ENCODE measurements around the gene PANK1.

Gene PANK1

GRCh38 chr10:89536013-89536354 lies 109.1 kb downstream of the PANK1 start:
- H3K4me3 ChIP-seq (IDR thresholded peaks at IDR 0.05; ENCODE audit: insufficient read depth, low read depth, low read length), result no peak overlapping the region
- H3K27me3 ChIP-seq (ENCODE audit: insufficient read depth, low read depth), result no peaks in the 10 kb centered on the region
- no peaks in the 10 kb centered on the region for H3K4me1 ChIP-seq (ENCODE audit: low read depth, poor library complexity, severe bottlenecking)
- no peak overlapping the region for H3K4me2 ChIP-seq
- H4K20me1 ChIP-seq (ENCODE audit: insufficient read depth), result no peaks in the 10 kb centered on the region
- TF ChIP-seq CTCF (conservative IDR thresholded peaks at IDR 0.05; ENCODE audit: low read depth, low read length), result no peak
- no peak overlapping the region for H2AFZ ChIP-seq (ENCODE audit: low read depth)
- H3K9ac ChIP-seq, result no peak overlapping the region
- H3K79me2 ChIP-seq (ENCODE audit: insufficient read depth, low read depth), result no peaks in the 10 kb centered on the region
- no peaks in the 10 kb centered on the region for H3K36me3 ChIP-seq (ENCODE audit: insufficient read depth)
- H3K27ac ChIP-seq, result no peak overlapping the region

- TF ChIP-seq CTCF (conservative IDR thresholded peaks at IDR 0.05; ENCODE audit: low read depth, low read length), result no peak
- no peak within 1 kb of the TSS for H3K4me2 ChIP-seq
- no peak within 1 kb of the TSS for H3K4me3 ChIP-seq (IDR thresholded peaks at IDR 0.05; ENCODE audit: insufficient read depth, low read depth, low read length)
- no peaks in the 10 kb centered on the region for H4K20me1 ChIP-seq (ENCODE audit: insufficient read depth)
- no peaks in the 10 kb centered on the region for H3K36me3 ChIP-seq (ENCODE audit: insufficient read depth)
- no peaks in the 10 kb centered on the region for H3K79me2 ChIP-seq (ENCODE audit: insufficient read depth, low read depth)
- no peaks in the 10 kb centered on the region for H3K4me1 ChIP-seq (ENCODE audit: low read depth, poor library complexity, severe bottlenecking)
- H3K27me3 ChIP-seq (ENCODE audit: insufficient read depth, low read depth), result no peaks in the 10 kb centered on the region
- H2AFZ ChIP-seq (ENCODE audit: low read depth), result no peak within 1 kb of the TSS
- H3K9ac ChIP-seq, result no peak within 1 kb of the TSS
- H3K27ac ChIP-seq, result no peak within 1 kb of the TSS
Observed at GRCh38 chr10:89535171-89536012, 109.7 kb downstream of the PANK1 start, which contains the start of gene SLC16A12. Gene SLC16A12, minus strand, starts transcription at chr10:89535594. Its CDS starts 73,016 bp downstream, at chr10:89462578.

DNA sequence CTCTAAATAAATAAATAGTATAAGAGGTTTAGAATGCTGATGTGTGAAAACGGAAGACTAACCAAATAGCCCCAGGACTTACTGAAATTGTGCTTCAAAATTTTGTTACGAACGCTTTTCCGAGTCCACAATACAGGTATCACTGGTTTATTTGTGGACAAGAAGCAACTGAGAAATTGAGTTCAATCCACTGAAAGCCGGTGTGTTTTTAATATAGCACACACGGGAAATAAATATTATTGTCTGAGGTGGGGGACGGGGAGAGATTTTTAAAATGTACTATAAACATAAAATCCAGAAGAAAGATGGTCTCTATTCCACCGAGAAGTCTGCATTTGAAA lies 110.2 kb downstream of the PANK1 start:
- Histone ChIP-seq H3K4me2 (no peak overlapping the region), H3K9ac (no peak overlapping the region), H2AFZ (ENCODE audit: low read depth) (no peak overlapping the region), H3K79me2 (ENCODE audit: insufficient read depth, low read depth) (no peaks in the 10 kb centered on the region), H4K20me1 (ENCODE audit: insufficient read depth) (no peaks in the 10 kb centered on the region), H3K4me3 (IDR thresholded peaks at IDR 0.05; ENCODE audit: insufficient read depth, low read depth, low read length) (no peak overlapping the region), H3K4me1 (ENCODE audit: low read depth, poor library complexity, severe bottlenecking) (no peaks in the 10 kb centered on the region), H3K27ac (no peak overlapping the region), H3K36me3 (ENCODE audit: insufficient read depth) (no peaks in the 10 kb centered on the region), H3K27me3 (ENCODE audit: insufficient read depth, low read depth) (no peaks in the 10 kb centered on the region)
- TF ChIP-seq CTCF (conservative IDR thresholded peaks at IDR 0.05; ENCODE audit: low read depth, low read length), result no peak

Measured in KMS-11 (cell line).